ENCODE data around the gene BCAP31.

The BCAP31 gene

GRCh38 chrX:153674219-153674851, 49.9 kb downstream of the BCAP31 start:
- no peak for DNase-seq (ENCODE audit: low spot score)

DNA sequence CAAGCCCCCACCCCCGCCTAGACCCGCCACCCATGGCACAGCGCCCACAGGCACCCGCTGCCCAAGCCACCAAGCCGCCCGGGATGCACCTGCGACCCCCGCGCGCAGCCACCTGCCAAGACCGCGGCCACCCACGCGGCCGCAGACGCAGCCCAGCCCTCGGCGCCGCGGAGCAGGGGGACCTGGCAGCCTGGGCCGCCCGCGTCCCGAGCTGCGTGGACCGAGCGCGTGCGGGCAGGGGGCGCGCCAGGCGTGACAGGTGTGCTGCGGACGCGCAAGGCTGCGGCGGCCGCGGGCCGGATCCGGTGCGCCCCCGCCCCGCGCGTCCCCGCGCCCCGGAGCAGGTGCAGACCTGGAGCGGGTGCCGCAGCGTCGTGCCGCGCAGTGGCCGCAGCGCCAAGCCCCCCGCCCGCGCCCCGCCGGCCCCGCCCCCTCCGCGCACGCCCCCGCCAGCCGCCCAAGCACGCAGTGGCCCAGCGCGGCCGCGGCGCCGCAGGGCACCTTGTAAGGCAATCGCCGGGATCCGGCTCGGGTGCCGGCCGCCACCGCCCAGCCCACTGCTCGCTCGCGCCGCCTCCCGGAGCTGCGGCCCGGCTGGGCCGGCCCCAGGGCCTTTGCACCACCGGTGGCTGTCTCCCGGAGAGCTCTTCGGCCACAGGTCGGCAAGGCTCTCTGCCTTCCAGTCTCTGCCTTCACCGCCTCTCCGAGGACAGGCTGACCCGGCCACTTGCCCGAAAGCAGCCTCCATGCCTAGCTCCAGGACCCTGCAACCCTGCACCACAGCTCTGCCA, 50.6 kb downstream of the BCAP31 start, which contains the start of gene PNCK:
PNCK (minus strand) TSS at position 386 of the 791 bp plus-strand sequence. CDS start 737 bp downstream, outside the sequence.
- no peak for DNase-seq (ENCODE audit: low spot score)

DNA sequence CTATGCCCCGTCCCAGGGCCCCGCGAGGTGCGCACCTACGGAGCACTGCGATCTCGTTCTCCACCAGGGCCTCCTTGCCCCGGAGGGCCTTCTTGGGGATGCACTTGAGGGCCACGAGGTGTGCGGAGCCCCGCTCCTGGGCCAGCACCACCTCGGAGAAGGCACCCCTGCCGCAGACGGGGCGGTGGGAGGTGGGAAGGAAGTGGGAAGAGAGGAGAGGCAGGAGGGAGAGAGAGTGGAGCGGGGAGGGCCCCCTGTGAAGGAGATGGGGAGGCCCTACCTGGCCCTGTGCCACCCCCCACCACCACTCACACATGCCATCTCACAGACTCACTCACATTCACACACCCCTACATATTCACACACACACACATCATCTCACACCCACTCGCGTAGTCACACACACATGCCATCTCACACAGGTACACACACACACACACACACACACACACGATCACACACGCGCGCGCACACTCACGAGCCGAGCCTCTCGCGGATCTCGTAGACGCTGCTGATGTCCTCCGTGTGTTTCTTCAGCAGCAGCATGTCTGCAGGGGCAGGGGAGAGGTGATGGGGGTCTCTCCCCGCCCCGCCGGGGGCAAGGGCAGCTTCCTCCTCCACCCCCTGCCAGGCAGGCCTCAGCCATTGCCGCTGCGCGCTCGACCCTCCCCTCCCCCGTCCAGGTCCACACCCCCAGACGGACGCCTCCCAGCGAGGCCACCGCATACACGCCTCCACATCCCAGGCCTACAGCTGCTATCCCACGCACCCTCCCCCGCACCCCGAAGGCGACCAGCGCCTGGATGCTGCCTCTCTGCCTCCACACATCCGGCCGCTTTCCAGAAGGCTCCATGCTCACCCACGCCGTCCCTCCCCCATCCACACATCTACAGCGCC, 51.4 kb downstream of the BCAP31 start:
- DNase-seq (ENCODE audit: low spot score) = no peak

- DNase-seq (ENCODE audit: low spot score) = no peak
These were observed 52.3 kb downstream of the BCAP31 start for GRCh38 chrX:153671589-153672530.

DNA sequence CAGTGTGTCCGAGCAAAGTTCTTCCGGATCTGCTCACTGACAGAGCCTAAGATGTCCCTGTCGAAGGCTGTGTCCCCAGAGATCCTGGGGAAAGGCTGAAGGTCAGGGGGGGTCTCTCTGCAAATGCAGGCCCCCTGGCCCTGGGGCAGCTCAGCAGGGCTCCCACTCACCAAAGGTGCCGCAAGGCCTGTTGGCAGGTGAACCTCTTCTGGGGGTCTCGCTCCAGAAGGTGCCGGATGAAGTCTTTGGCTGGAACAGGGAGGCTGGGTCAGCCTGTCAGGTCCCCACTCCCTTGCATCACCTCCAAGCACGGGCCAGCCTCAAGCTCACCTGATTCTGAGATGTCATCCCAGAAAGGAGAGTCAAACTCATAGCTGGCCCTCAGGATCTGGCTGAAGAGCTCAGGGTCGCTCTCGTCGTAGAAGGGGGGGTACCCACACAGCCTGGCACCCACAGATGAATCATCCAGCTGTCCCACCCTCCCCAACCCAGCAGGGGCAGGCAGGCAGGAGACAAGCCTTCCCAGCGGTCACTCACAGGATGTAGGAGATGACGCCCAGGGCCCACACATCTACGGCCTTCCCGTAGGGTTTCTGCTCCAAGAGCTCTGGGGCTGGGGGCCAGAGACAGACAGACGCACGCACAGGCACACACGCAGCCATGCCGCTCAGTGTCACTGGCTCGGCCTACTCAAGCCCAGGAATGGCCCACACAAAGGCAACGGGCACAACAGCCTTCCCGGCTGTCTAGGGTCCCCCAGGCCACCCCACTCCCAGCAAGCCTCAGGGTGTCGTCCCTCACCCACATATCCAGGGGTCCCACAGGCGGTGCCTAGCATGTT, 53.2 kb downstream of the BCAP31 start:
- no peak for DNase-seq (ENCODE audit: low spot score)

DNA sequence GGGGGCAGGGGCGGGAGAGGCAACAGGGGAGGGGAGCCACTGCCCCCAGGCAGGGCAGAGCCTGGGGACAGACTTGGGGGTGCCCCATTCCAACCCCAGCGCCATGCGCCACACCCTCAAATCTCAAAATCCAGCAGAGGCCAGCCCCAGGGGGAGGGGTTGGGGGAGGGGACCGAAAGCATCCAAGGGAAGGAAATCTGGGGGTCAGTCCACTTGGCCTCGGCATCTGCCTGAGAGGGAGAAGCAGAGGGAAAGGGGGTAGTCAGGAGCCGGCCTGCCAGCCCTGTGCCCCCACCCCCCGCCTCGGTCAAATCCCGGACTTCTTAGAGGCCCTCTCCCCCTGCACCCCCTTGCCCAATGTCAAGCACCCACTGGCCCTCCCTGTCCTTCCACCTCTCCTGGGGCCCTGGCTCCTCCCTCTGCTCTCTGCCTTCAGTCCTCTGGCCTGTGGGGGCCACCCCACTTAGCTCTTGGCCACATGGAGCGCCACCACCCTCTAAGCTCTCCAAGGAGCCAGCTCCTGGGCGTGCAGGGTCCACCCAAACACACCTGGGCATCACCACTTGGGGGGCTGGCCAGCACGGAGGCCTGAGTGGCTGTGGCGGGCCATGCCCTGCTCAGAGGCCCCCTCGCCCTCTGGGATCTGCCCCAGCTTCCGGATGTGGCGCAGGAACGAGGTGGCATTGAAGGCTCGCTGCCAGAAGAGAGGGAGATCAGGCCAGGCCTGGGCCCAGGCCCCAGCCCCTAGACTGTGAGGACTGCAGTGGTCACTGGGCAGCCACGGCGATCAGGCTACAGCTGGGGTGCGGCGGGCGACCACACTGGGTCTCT, 54.1 kb downstream of the BCAP31 start:
- no peak for DNase-seq (ENCODE audit: low spot score)

GRCh38 chrX:153669174-153669890, 54.9 kb downstream of the BCAP31 start:
- no peak for DNase-seq (ENCODE audit: low spot score)

GRCh38 chrX:153668423-153669173, 55.6 kb downstream of the BCAP31 start:
- DNase-seq (ENCODE audit: low spot score) = no peak

DNA sequence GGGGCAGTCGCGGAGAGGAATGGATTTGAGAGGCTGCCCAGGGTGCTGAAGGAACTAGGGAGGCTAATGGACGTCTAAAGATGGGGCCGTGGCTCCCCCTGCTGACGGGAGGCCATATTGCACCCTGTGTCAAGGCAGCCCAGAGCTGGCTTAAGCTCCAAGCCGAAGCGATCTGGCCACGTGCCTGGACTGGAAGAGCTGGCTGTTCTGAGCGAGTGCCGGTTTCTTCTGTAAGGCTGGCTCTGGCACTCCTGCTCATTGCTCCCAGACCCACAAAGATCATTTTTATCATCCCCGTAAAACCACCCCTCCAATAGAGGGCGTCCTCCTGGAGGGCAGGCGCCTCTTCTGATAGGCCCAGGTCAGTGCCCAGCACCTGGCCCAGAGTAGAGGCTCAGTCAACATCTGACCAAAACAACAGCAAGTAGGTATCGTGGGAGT, 56.2 kb downstream of the BCAP31 start:
- peak; percentile 82 for DNase-seq (ENCODE audit: low spot score)

DNA sequence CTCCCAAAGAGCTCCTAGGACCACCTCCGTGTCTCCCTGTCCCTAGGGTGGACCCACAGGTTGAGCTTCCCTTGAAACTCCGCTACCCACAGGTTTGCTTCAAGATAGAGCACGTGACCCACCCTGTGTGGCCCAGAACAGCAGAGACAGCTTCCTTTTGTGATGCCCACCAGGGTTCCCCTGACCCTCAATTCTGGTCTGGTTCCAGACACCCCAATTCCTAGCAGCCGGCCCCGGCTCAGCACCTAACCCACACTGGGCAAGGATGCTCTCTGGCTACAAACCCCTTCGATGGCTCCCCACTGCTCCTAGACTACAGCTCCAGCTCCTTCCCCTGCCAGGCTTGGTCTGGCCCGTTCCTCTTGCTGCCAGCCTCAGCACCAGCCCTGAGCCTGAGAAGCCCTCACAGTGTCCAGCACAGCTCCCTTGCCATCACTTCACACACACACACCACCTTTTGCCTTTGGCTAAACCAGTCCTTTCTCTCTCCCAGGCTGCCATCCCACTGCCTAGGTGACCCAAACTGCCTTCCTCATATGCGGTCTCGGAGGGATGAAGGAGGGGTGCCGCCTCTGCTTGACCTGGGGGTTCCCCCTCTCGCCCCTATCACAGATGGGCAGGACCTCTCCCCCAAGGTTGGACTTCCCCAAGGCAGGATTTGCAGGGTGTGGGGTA, 56.8 kb downstream of the BCAP31 start:
- DNase-seq (ENCODE audit: low spot score) = no peak

DNA sequence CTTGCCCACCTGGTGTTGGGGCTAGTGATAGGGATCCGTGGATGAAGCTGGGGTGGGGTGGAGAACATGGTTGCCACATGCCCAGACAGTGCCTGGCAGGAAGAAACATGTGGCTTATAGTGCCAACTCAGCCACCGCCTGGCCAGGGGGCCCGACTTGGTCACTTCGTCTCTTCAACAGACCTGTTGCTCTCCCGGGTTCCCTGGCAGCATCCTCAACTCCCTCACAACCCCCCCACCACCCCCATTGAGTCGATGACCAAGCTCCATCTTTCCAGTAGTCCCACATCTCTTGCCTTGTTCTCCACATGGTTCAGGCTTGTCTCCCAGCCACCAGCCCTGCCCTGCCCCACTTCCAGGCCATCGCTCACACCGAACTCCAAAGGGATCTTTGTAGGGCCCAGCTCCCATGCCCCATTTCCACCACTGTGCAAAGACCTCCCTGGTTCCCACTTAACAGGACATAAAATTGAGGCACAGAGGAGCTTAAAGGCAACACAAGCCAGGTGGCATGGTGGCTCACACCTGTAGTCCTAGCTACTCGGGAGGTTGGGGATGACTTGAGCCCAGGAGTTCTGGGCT, 58.4 kb downstream of the BCAP31 start:
- DNase-seq (ENCODE audit: low spot score) = no peak

DNA sequence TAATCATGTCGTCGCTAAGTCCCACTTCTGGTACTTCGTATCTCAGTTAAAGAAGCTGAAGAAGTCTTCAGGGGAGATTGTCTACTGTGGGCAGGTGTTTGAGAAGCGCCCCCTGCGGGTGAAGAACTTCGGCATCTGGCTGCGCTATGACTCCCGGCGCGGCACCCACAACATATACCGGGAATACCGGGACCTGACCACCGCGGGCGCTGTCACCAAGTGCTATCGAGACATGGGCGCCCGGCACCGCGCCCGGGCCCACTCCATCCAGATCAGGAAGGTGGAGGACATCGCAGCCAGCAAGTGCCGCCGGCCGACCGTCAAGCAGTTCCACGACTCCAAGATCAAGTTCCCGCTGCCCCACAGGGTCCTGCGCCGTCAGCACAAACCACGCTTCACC, 61.9 kb downstream of the BCAP31 start:
- no peak for DNase-seq (ENCODE audit: low spot score)

DNA sequence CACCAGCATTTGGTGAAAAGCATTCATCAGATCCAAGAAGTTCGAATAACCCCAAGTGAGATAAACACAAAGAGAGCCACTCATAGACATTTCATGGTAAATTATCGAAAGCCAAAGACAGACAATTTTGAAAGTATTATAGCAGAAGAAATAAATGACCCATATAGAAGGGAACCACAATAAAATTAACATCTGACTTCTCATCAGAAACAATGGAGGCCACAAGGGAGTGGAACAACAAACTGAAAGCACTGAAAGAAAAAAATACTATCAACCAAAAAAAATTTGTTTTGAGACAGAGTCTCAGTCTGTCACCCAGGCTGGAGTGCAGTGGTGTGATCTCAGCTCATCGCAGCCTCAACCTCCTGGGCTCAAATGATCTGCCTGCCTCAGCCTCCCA, 64.9 kb downstream of the BCAP31 start:
- DNase-seq (ENCODE audit: low spot score) = no peak

- no peak for DNase-seq (ENCODE audit: low spot score)
These were observed 67.0 kb downstream of the BCAP31 start for GRCh38 chrX:153657161-153657560.

GRCh38 chrX:153653556-153653955, 70.6 kb downstream of the BCAP31 start:
- DNase-seq (ENCODE audit: low spot score) = no peak

GRCh38 chrX:153651540-153652079, 72.6 kb downstream of the BCAP31 start:
- DNase-seq (ENCODE audit: low spot score) = no peak

DNA sequence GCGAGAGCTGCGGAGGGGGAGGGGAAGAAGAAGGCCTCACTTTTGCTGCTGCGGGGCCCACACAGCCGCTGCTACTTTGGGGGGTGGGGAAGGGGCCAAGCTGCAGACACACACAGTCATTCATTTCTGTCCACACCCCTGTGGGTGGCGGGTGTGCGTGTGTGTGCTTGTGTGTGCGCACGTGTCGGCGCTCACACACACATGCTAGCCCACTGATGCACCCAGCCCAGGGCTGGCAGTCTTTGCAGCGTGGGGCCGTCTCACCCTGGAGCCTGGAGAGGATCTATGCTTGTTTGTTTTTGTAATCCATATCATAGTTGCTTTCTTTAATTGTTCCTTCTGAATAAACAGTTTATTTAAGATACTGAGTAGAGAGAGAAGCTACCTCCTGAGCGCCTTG, 73.2 kb downstream of the BCAP31 start:
- no peak for DNase-seq (ENCODE audit: low spot score)

All from left forelimb (tissue), 1 donor.